GM19455 (cell line): ENCODE results near the gene MYOG.

Source experiments
- ATAC-seq: cut with Tn5 transposase; IDR thresholded peaks from one replicate; pipeline ENCODE4 v1.9.1; 2021; ENCODE audit not compliant: unreplicated experiment

The MYOG gene

GRCh38 chr1:203117611-203118575 lies 32.1 kb upstream of the MYOG start:
- ATAC-seq, result no peak

GRCh38 chr1:203116091-203116820 lies 30.4 kb upstream of the MYOG start:
- ATAC-seq, result no peak

- no peak for ATAC-seq
Observed at GRCh38 chr1:203114202-203114601, 28.4 kb upstream of the MYOG start.

GRCh38 chr1:203113308-203113707 lies 27.5 kb upstream of the MYOG start:
- no peak for ATAC-seq

- ATAC-seq, result no peak
Observed at GRCh38 chr1:203112475-203112874, 26.7 kb upstream of the MYOG start.

GRCh38 chr1:203104789-203105390 lies 19.1 kb upstream of the MYOG start:
- ATAC-seq, result no peak

GRCh38 chr1:203103829-203104495 lies 18.1 kb upstream of the MYOG start:
- ATAC-seq, result no peak

- ATAC-seq, result no peak
Observed at GRCh38 chr1:203103216-203103615, 17.4 kb upstream of the MYOG start.

GRCh38 chr1:203101813-203102634 lies 16.2 kb upstream of the MYOG start:
- no peak for ATAC-seq

- no peak for ATAC-seq
Observed at GRCh38 chr1:203100516-203100869, 14.7 kb upstream of the MYOG start.

GRCh38 chr1:203099805-203100515 lies 14.1 kb upstream of the MYOG start:
- no peak for ATAC-seq

GRCh38 chr1:203098914-203099520 lies 13.2 kb upstream of the MYOG start:
- no peak for ATAC-seq

GRCh38 chr1:203098445-203098844 lies 12.6 kb upstream of the MYOG start:
- no peak for ATAC-seq

GRCh38 chr1:203097001-203097400 lies 11.2 kb upstream of the MYOG start:
- no peak for ATAC-seq

GRCh38 chr1:203096566-203096965 lies 10.8 kb upstream of the MYOG start:
- ATAC-seq, result no peak

GRCh38 chr1:203095061-203095690 lies 9.4 kb upstream of the MYOG start:
- no peak for ATAC-seq

- ATAC-seq, result no peak
Observed at GRCh38 chr1:203093754-203094410, 8.1 kb upstream of the MYOG start.

- no peak for ATAC-seq
Observed at GRCh38 chr1:203091761-203092330, 6.0 kb upstream of the MYOG start.
